ENCODE data around the gene PDZD2. TPM values are rescaled to one million over a fixed set of nuclear protein-coding genes. Genes with fewer than 3 reads are reported as not detected.

Gene PDZD2
- total RNA-seq, 5 donors from 2014 or later (not counting 1 experiment from before 2014, with no cell fraction given): 0.66 to 2.2 (median 1.2) TPM

GRCh38 chr5:31827867-31828266 lies 188.9 kb downstream of the PDZD2 start:
- Histone ChIP-seq H3K27me3 (replicated peaks in 1 of 2; ENCODE audit: control insufficient read depth in 2 of 2, extremely low read depth in 1 of 2, insufficient read depth in 2 of 2, low read length in 1 of 2) (no peaks in the 10 kb centered on the region), H3K27ac (ENCODE audit: low read length) (no peak overlapping the region), H3K36me3 (ENCODE audit: control insufficient read depth in 2 of 2, extremely low read depth in 1 of 2, insufficient read depth in 1 of 2, low read length in 1 of 2) (no peaks in the 10 kb centered on the region), H3K4me3 (ENCODE audit: control insufficient read depth in 1 of 2, extremely low read depth in 1 of 2, low read length in 1 of 2) (no peak overlapping the region), H3K9me3 (no peaks in the 10 kb centered on the region), H3K4me1 (ENCODE audit: control insufficient read depth in 1 of 2, extremely low read depth in 1 of 2, insufficient read depth in 2 of 2, low read length in 2 of 2) (peaks cover 0 to 5% of the 10 kb centered on the region in 2 experiments)
- no peak overlapping the region for H3K4me3 Mint-ChIP-seq
- CTCF ChIA-PET: interaction anchor here (1.2 kb wide), 2 partner anchors 265 to 306 kb away, joined by 3 read pairs; no protein-coding TSS in a partner anchor
- H3K36me3 Mint-ChIP-seq: no peaks in the 10 kb centered on the region
- H3K9me3 Mint-ChIP-seq: peaks cover 0 to 12% (median 3%) of the 10 kb centered on the region in 3 donors
- H3K27me3 Mint-ChIP-seq: peaks cover 0 to 7% of the 10 kb centered on the region in 2 donors
- POLR2A ChIA-PET: no interaction called here
- ATAC-seq (replicated peaks in 1 of 4) (no peak), DNase-seq (no peak)
- WGBS (ENCODE audit: insufficient coverage): no CpG with 5 or more reads among the region's 1 CpG
- no peak overlapping the region for H3K27ac Mint-ChIP-seq
- peaks cover 2 to 8% (median 6%) of the 10 kb centered on the region in 3 donors for H3K4me1 Mint-ChIP-seq

GRCh38 chr5:31832966-31833365 lies 194.0 kb downstream of the PDZD2 start:
- Histone ChIP-seq H3K4me1 (ENCODE audit: control insufficient read depth in 1 of 2, extremely low read depth in 1 of 2, insufficient read depth in 2 of 2, low read length in 2 of 2) (no peaks in the 10 kb centered on the region), H3K36me3 (ENCODE audit: control insufficient read depth in 2 of 2, extremely low read depth in 1 of 2, insufficient read depth in 1 of 2, low read length in 1 of 2) (no peaks in the 10 kb centered on the region), H3K27me3 (replicated peaks in 1 of 2; ENCODE audit: control insufficient read depth in 2 of 2, extremely low read depth in 1 of 2, insufficient read depth in 2 of 2, low read length in 1 of 2) (no peaks in the 10 kb centered on the region), H3K27ac (ENCODE audit: low read length) (no peak overlapping the region), H3K4me3 (ENCODE audit: control insufficient read depth in 1 of 2, extremely low read depth in 1 of 2, low read length in 1 of 2) (no peak overlapping the region), H3K9me3 (no peaks in the 10 kb centered on the region)
- ATAC-seq (replicated peaks in 1 of 4) (no peak), DNase-seq (no peak)
- Mint-ChIP-seq H3K4me1 (no peaks in the 10 kb centered on the region), H3K27me3 (no peaks in the 10 kb centered on the region), H3K9me3 (peaks cover 0 to 9% (median 3%) of the 10 kb centered on the region in 3 donors), H3K36me3 (no peaks in the 10 kb centered on the region), H3K27ac (no peak overlapping the region), H3K4me3 (no peak overlapping the region)
- WGBS (ENCODE audit: insufficient coverage): no CpG with 5 or more reads among the region's 4 CpGs
- POLR2A ChIA-PET: no interaction called here
- CTCF ChIA-PET: no interaction called here

GRCh38 chr5:31833710-31834109 lies 194.8 kb downstream of the PDZD2 start:
- no peaks in the 10 kb centered on the region for H3K36me3 Mint-ChIP-seq
- Histone ChIP-seq H3K4me1 (ENCODE audit: control insufficient read depth in 1 of 2, extremely low read depth in 1 of 2, insufficient read depth in 2 of 2, low read length in 2 of 2) (no peaks in the 10 kb centered on the region), H3K27ac (ENCODE audit: low read length) (no peak overlapping the region), H3K36me3 (ENCODE audit: control insufficient read depth in 2 of 2, extremely low read depth in 1 of 2, insufficient read depth in 1 of 2, low read length in 1 of 2) (no peaks in the 10 kb centered on the region), H3K9me3 (no peaks in the 10 kb centered on the region), H3K4me3 (ENCODE audit: control insufficient read depth in 1 of 2, extremely low read depth in 1 of 2, low read length in 1 of 2) (no peak overlapping the region), H3K27me3 (replicated peaks in 1 of 2; ENCODE audit: control insufficient read depth in 2 of 2, extremely low read depth in 1 of 2, insufficient read depth in 2 of 2, low read length in 1 of 2) (no peaks in the 10 kb centered on the region)
- DNase-seq: no peak
- no peaks in the 10 kb centered on the region for H3K4me1 Mint-ChIP-seq
- no peak overlapping the region for H3K4me3 Mint-ChIP-seq
- CTCF ChIA-PET: interaction anchor here in 1 of 2 donors (0.6 kb wide), 1 partner anchor 822 kb away, joined by 3 read pairs; no protein-coding TSS in a partner anchor
- no peaks in the 10 kb centered on the region for H3K27me3 Mint-ChIP-seq
- POLR2A ChIA-PET: no interaction called here
- ATAC-seq (replicated peaks in 1 of 4): no peak
- peaks cover 0 to 5% (median 3%) of the 10 kb centered on the region in 3 donors for H3K9me3 Mint-ChIP-seq
- WGBS (ENCODE audit: insufficient coverage): 67% methylated on average over 1 of the region's 2 CpGs
- H3K27ac Mint-ChIP-seq: no peak overlapping the region

GRCh38 chr5:31844622-31845345 lies 205.9 kb downstream of the PDZD2 start:
- no CpG with 5 or more reads among the region's 10 CpGs for WGBS (ENCODE audit: insufficient coverage)
- DNase-seq (no peak), ATAC-seq (replicated peaks in 1 of 4) (no peak)
- Histone ChIP-seq H3K4me1 (ENCODE audit: control insufficient read depth in 1 of 2, extremely low read depth in 1 of 2, insufficient read depth in 2 of 2, low read length in 2 of 2) (no peaks in the 10 kb centered on the region), H3K9me3 (no peaks in the 10 kb centered on the region), H3K27me3 (replicated peaks in 1 of 2; ENCODE audit: control insufficient read depth in 2 of 2, extremely low read depth in 1 of 2, insufficient read depth in 2 of 2, low read length in 1 of 2) (no peaks in the 10 kb centered on the region), H3K36me3 (ENCODE audit: control insufficient read depth in 2 of 2, extremely low read depth in 1 of 2, insufficient read depth in 1 of 2, low read length in 1 of 2) (no peaks in the 10 kb centered on the region), H3K27ac (ENCODE audit: low read length) (no peak overlapping the region), H3K4me3 (ENCODE audit: control insufficient read depth in 1 of 2, extremely low read depth in 1 of 2, low read length in 1 of 2) (no peak overlapping the region)
- POLR2A ChIA-PET: no interaction called here
- CTCF ChIA-PET: no interaction called here
- H3K36me3 Mint-ChIP-seq: no peaks in the 10 kb centered on the region
- peaks cover 0 to 4% of the 10 kb centered on the region in 2 donors for H3K27me3 Mint-ChIP-seq
- no peak overlapping the region for H3K27ac Mint-ChIP-seq
- H3K9me3 Mint-ChIP-seq: no peaks in the 10 kb centered on the region
- H3K4me3 Mint-ChIP-seq: no peak overlapping the region
- peaks cover 0 to 6% (median 3%) of the 10 kb centered on the region in 3 donors for H3K4me1 Mint-ChIP-seq

GRCh38 chr5:31845361-31845760 lies 206.4 kb downstream of the PDZD2 start:
- H3K4me3 Mint-ChIP-seq: no peak overlapping the region
- no peaks in the 10 kb centered on the region for H3K9me3 Mint-ChIP-seq
- ATAC-seq (replicated peaks in 1 of 4): no peak
- H3K27me3 Mint-ChIP-seq: peaks cover 0 to 4% of the 10 kb centered on the region in 2 donors
- H3K4me1 Mint-ChIP-seq: peaks cover 0 to 6% (median 3%) of the 10 kb centered on the region in 3 donors
- ChIA-PET CTCF (no interaction called here), POLR2A (no interaction called here)
- H3K27me3 ChIP-seq (replicated peaks in 1 of 2; ENCODE audit: control insufficient read depth in 2 of 2, extremely low read depth in 1 of 2, insufficient read depth in 2 of 2, low read length in 1 of 2): no peaks in the 10 kb centered on the region
- H3K27ac Mint-ChIP-seq: no peak overlapping the region
- H3K4me1 ChIP-seq (ENCODE audit: control insufficient read depth in 1 of 2, extremely low read depth in 1 of 2, insufficient read depth in 2 of 2, low read length in 2 of 2): no peaks in the 10 kb centered on the region
- no peak overlapping the region for H3K4me3 ChIP-seq (ENCODE audit: control insufficient read depth in 1 of 2, extremely low read depth in 1 of 2, low read length in 1 of 2)
- 38% methylated on average over 2 of the region's 3 CpGs for WGBS (ENCODE audit: insufficient coverage)
- H3K27ac ChIP-seq (ENCODE audit: low read length): no peak overlapping the region
- H3K9me3 ChIP-seq: no peaks in the 10 kb centered on the region
- H3K36me3 ChIP-seq (ENCODE audit: control insufficient read depth in 2 of 2, extremely low read depth in 1 of 2, insufficient read depth in 1 of 2, low read length in 1 of 2): no peaks in the 10 kb centered on the region
- DNase-seq: no peak
- no peaks in the 10 kb centered on the region for H3K36me3 Mint-ChIP-seq

- no peak overlapping the region for H3K4me3 ChIP-seq (ENCODE audit: control insufficient read depth in 1 of 2, extremely low read depth in 1 of 2, low read length in 1 of 2)
- no peaks in the 10 kb centered on the region for H3K36me3 Mint-ChIP-seq
- H3K27ac Mint-ChIP-seq: no peak overlapping the region
- no peak for ATAC-seq (replicated peaks in 1 of 4)
- no peak for DNase-seq
- CTCF ChIA-PET: no interaction called here
- H3K4me1 ChIP-seq (ENCODE audit: control insufficient read depth in 1 of 2, extremely low read depth in 1 of 2, insufficient read depth in 2 of 2, low read length in 2 of 2): no peaks in the 10 kb centered on the region
- peaks cover 4 to 9% of the 10 kb centered on the region in 2 donors for H3K27me3 Mint-ChIP-seq
- peaks cover 3 to 10% (median 6%) of the 10 kb centered on the region in 3 donors for H3K4me1 Mint-ChIP-seq
- no peaks in the 10 kb centered on the region for H3K27me3 ChIP-seq (replicated peaks in 1 of 2; ENCODE audit: control insufficient read depth in 2 of 2, extremely low read depth in 1 of 2, insufficient read depth in 2 of 2, low read length in 1 of 2)
- H3K27ac ChIP-seq (ENCODE audit: low read length): no peak overlapping the region
- POLR2A ChIA-PET: no interaction called here
- H3K9me3 Mint-ChIP-seq: no peaks in the 10 kb centered on the region
- no peaks in the 10 kb centered on the region for H3K36me3 ChIP-seq (ENCODE audit: control insufficient read depth in 2 of 2, extremely low read depth in 1 of 2, insufficient read depth in 1 of 2, low read length in 1 of 2)
- WGBS (ENCODE audit: insufficient coverage): no CpG with 5 or more reads among the region's 1 CpG
- no peak overlapping the region for H3K4me3 Mint-ChIP-seq
- no peaks in the 10 kb centered on the region for H3K9me3 ChIP-seq
Measured at GRCh38 chr5:31846934-31847333, 208.0 kb downstream of the PDZD2 start.

Data from T-cell (primary cell).